ENCODE results near the gene STEAP2.

- TF ChIP-seq POLR2A (IDR thresholded peaks at IDR 0.05) = no peak
- TF ChIP-seq CTCF (IDR thresholded peaks at IDR 0.05 in 4 of 5, conservative IDR thresholded peaks at IDR 0.05 in 1 of 5) = no peak
Measured at GRCh38 chr7:90222811-90223725, 11.5 kb downstream of the STEAP2 start.
